GM12891 (cell line): ENCODE measurements around the gene SMARCAL1.

Experiments
- PAX5 ChIP-seq: IDR thresholded peaks from 2 replicates; pipeline ENCODE4 v1.6.1; 2011; ENCODE audit warnings: low read length, moderate library complexity, mild to moderate bottlenecking; ENCODE audit not compliant: insufficient read depth, severe bottlenecking
- POLR2A ChIP-seq: IDR thresholded peaks from 2 replicates; pipeline ENCODE4 v1.6.1; 2011; ENCODE audit warnings: low read depth, low read length, control low read depth
- POLR2AphosphoS5 ChIP-seq: IDR thresholded peaks from 2 replicates; pipeline ENCODE4 v1.6.1; 2011; ENCODE audit warnings: low read depth, low read length, control low read depth
- POU2F2 ChIP-seq: IDR thresholded peaks from 2 replicates; pipeline ENCODE4 v1.6.1; 2011; ENCODE audit warnings: low read depth, mild to moderate bottlenecking, control low read depth, low read length, moderate library complexity
- TAF1 ChIP-seq: IDR thresholded peaks from 2 replicates; pipeline ENCODE4 v1.6.1; 2011; ENCODE audit warnings: low read depth, low read length, control low read depth

GRCh38 chr2:216365518-216365917 is 46.8 kb upstream of the SMARCAL1 start:
- TF ChIP-seq POU2F2 (no peak), POLR2AphosphoS5 (no peak), POLR2A (no peak), TAF1 (no peak), PAX5 (no peak)
